NCI-H1092 treated with DMSO at 0.1 percent for 48 hours (cell line): ENCODE data around the gene TEX55.
"Not testable (repeated sequence)": the region's sequence is repeated elsewhere in the genome, so short reads cannot be mapped to it uniquely, and the experiment has no call there.

ENCODE experiments used
- DNase-seq: peaks from one replicate; lab custom pipeline; 2025; lab: John Stamatoyannopoulos, UW

The TEX55 gene

DNA sequence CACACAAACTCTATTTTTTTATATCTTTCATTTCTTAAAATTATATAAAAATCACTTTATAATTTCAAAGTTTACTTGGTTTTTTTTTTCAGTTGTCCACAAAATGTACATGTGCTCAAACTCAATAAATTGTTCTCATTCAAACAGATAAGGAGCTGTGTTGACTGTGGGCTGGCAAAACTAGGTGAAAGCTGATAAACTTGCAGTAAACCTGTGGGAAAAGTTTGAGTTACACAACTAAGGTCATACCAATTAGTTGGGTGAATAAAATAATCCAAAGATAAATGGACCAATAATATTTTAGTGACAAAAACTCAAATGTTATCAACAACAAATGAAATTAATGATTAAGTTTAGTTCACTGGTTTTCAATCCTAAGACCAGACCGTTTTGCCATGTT lies 14.8 kb downstream of the TEX55 start:
- DNase-seq: no peak

DNA sequence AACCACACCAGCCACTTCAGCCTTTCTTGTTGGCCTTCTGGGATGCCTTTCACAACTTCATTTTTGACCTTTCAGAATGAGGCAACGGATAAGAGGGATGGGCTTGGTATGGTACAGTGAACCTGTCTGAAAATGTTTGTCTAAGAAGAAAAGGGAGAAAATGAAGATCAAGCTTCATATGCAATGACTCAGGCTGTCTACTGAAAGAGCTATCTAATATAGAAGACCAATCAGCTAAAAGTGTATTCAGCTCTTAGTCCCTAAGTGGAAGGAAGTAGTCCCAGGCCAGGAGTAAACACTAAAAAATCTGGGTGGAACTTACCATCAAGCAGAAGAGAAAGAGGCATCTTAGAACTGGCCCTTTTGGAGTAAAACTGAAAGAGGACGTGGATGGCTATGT lies 15.3 kb downstream of the TEX55 start:
- DNase-seq: no peak

DNA sequence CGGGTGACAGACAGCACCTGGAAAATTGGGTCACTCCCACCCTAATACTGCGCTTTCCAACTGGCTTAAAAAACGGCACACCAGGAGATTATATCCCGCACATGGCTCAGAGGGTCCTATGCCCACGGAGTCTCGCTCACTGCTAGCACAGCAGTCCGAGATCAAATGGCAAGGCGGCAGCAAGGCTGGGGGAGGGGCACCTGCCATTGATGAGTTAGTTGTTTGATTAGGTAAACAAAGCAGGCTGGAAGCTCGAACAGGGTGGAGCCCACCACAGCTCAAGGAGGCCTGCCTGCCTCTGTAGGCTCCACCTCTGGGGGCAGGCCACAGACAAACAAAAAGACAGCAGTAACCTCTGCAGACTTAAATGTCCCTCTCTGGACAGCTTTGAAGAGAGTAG lies 18.8 kb downstream of the TEX55 start:
- DNase-seq: not testable (repeated sequence)

DNA sequence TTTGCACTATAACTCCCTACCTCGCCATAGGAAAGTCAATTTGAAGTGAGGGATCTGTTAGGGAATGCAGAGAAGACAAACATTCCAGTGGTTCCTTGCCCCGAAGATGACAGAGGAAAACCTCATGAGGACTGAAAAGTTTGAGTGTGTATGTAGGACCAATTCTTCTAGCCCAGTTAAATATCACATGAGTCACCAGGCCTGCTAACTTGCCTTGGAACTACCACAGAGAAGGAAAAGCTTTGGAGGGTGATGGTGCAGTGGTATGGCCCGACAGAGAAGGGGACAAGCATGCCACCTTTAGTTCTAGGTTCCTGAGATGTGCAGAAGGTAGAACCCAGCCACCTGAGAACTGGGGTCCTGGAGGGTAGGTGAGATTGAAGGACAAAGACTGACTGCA lies 24.9 kb downstream of the TEX55 start:
- no peak for DNase-seq

DNA sequence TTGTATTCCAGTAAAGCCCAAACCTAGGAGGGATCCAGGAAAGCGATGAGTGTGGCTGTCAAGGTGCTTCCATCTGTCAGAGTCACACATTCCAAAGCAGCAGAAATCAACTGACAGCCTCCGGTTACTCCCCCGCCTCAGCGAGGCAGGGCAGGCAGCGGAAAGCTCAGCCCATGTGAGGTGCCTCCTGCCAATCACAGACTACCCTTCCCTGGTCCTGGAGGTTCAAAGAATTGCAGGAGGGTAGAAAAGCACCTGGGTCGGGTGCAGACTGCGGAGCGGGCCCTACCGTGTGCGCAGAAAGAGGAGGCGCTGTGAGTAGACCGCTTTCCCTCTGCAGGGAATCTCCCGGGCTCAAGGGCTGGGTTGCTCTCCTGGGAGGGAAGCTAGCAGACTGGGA lies 27.4 kb downstream of the TEX55 start, which contains the start of gene UPK1B:
Gene UPK1B (plus strand): TSS at position 274 of the 400 bp plus-strand sequence. CDS start 13,144 bp downstream, outside the sequence.
- DNase-seq: no peak

DNA sequence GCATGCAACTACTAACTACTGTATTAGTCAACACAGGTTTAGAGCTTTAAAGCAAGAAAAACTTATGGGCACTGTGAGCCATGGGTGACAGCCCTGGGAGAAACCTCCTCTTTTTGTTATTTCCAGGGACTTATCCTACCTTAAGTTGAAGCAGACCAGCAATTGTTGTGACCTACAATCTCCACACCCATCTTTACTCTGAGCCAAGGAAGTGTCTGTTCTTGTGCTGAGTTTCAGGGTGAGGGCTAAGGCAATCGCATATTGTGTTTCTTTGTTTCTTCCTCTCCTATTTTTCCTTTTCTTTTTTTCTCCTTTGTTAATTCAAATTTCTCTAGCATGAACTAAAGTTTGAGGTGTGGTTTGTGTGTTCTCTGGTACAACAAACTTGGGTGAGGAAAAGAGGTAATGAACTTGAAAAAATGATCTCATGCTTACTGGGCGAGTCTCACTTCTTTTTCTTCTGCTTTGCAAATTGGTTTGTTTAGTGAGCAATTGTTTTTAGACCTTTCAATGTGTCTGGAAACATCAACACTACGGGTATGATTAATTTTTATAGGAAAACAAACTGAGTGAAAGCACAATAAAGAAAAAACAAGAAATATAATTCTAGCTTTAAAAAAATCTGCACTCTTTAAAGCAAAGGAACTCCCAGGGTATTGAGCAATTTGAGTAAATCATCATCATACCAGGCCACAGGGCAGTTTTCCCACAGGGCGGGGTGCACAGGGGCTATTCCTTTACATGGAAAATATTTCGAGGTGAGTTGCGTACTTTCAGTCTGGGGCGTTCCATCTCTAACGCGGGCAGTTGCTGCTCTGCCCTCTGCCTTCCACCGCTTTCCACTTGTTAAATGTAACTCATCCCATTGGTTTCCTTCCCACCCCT lies 30.1 kb downstream of the TEX55 start:
- DNase-seq: no peak

DNA sequence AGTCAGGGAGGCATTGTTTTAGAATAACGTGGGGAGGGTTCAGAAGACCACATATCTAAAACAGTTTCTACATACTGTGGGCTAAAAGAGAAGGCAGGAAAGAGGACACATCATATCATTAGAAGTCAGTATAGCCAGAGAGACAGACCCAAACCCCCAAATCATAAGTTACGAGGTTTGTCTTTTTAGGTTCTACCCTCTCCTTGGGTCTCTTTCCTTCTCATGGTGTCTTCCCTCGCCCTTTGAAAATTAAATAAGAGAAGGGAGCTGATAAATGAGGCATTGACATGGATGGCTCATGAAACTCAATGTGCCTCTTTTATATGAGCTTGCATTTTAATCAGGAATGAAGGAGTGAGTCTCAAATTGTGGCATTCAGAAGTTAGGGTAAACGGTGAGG lies 30.8 kb downstream of the TEX55 start:
- DNase-seq: no peak

DNA sequence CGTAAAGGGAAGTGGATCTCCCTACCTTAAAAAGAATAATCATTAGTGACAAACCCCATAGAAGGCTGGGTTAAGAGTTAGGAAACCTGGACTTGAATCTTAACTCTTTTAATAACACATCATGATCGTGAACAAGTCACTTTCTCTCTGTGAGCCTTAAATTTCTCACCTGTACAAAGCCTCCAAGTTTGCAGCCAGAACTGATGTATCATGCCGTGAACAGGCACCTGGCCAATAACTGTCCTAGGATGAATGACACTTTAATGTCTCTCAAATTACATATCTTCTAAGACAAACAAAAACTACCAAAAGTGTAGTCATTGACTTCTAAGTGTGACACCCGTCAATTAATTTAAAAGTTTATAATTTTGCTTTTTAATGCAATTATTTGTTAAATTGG lies 31.4 kb downstream of the TEX55 start:
- no peak for DNase-seq

DNA sequence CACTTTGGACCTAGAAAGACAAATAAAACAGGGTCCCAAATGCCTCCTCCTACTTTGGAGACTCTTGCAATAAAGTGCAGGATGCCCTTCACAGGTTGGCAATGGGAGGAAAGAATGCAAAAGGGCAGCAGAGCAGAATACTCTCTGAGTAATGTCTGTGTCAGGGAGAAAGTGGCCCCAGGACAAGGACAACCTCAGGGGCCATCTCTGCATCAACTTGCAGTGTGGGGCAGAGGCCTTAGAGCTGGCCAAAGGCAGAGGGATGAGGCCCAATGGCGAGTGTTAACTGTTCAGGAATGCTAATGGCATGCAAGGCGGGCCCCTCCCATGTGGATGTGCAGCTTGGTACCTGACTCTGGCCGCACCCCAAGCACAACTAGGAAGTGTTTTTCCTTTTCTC lies 35.8 kb downstream of the TEX55 start:
- DNase-seq: no peak

DNA sequence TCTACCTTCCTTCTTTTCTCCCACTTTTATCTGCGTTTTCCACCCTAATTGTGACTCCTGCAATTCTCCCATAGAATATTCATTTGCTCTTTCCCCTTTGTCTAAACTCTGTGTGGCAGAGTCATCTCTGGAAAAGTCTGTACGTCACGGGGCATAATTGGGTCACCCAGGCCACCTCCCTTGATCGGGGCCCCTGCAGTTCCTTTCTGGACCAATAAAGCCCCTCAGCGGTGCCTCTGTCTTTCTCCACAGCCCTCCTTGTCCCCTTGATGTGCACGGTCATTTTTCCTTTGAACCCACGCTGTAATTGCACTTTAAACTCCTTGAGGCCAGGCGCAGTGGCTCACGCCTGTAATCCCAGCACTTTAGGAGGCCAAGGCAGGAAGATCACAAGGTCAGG lies 38.1 kb downstream of the TEX55 start:
- no peak for DNase-seq

DNA sequence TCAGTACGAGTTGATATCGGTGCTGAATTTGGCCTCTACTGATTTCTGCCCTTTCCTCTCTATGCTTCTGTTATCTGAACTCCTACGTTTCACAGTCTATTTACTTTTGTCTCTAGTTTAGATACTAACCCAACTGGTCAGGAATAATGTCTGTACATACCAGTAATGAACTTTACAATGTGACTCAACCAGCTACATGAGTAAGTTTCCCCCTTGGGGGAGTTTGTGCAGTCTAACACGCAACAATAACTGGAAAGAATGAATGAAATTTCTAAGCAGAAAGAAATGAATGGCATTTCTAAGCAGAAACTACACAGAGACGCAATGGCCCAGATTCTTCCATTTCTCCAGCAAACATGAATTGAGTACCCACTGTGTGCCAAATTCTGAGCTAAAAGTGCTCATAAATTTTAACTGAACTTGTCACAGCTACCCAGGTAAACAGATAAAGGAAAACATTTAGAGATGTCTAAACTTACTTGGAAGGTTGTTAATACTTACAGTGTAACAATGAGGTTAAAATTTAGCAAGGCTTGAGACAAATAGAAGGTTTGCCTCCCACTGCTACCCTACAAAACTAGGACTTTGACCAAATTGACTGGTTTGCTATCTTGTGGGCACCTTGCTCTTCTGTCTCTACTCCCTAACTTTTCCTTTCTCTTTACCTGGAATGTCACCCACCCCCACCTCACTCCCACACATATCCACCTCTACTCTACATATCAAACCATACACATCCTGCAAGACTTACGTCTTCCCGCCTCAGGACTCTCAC lies 39.0 kb downstream of the TEX55 start:
- DNase-seq: no peak

DNA sequence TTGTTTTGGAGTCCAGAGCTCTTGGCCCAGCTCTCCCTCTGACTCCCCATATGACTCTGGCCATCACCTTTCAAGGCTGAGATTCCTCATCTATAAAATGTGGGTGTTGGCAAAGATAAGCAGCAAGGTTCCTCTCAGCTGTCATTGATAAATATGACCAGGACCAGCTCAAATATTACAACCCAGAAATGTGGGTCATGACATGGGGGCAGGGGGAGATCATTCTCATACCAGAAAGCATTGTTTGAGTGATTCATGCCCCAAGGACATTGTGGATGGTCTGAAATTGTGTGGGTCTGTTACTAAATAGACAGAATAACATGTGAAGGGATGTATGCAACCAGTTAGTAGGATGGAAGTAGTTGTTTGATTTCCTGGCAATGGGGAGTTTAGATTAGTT lies 41.3 kb downstream of the TEX55 start:
- DNase-seq: no peak

DNA sequence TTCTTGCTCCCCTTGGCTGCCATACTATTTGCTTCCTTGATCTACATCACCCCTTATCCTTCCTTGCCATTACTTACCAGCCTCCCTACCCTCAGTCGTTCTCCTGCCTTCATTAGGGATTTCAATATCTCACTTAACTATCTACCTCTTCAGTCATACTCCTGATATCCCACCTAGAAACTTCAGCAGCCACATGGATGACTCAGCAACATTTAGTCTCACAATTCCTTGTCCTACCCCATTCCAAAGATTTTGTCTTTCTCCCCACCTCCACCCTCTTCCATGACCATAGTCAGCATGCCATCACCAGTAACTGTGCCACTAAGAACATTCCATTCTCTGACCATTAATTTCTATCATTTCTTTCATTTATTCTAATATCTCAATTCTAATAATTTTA lies 45.8 kb downstream of the TEX55 start:
- DNase-seq: no peak

DNA sequence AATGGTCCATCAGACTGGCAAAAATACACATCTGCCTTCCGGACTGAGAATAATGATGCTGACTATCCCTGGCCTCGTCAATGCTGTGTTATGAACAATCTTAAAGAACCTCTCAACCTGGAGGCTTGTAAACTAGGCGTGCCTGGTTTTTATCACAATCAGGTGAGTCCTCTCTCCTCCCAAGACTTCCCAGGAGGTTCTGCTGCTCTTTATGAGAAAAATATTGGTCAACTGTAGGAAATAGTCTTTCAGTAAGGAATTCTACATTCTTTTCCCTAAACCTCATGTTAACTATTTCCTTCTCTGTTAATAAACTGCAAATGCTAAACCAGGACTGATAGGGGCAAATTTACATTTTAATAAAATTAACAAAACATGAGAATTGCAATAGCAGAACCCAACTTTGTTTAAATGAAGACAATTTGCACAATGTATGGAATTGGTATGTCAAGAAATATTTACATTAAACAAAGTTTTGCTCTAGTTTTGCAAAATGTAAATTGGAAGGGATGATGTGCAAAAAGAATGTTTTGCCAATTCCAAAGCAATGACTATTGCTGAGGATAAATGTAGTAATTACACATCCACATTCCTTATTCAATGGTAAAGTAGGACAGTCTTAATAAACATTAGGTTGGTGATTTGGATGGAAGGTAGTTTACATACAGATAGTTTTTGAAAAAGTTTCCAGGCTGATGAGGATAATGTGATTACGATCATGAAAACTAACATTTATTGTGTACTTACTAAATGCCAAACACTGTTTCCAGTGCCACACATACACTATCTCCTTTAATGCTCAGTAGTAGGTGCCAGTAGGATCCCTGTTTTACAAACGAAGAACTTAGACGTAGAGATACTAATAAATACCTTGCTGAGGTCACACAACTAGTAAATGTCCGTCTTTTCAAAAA lies 48.5 kb downstream of the TEX55 start:
- DNase-seq: no peak

DNA sequence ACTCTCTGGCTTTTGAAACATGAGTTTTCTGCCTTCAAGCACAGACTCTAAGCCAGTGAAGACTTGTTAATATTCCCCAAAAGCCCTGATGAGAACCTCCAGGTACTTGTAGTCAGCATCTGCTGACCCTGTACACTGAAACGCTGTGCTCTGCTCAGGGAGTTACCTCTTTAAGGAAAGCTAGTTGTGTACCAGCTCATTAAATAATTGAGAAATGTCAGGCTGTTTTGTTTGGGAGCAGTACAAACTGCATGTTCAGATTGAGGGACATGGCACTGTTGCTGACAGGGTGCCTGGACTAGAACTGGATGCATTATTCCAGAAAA lies 49.1 kb downstream of the TEX55 start:
- no peak for DNase-seq

DNA sequence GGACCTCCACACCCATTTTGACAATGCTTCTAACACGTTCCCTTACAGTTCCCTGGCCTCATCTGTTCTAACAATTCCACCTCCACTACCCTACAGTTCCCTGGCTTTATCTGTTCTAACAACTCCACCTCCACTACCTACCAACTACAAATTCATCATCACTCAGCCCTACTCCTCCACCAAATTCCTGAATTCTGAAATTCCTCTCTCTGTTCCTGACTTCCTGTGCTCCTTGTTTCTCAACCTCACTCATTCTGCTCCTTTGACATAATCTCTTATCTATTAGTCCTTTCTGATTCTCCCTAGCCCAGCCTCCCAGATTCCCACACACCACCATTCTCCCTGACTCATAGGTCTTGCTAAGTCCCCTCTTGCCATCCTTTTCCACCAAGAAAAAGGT lies 49.9 kb downstream of the TEX55 start:
- no peak for DNase-seq
